ENCODE measurements around the gene DCC. TPM values are rescaled to one million over a fixed set of nuclear protein-coding genes. Genes with fewer than 3 reads are reported as not detected.
A peak's percentile ranks its signal among the peaks of the same experiment; 100 is the strongest.

Gene DCC
- total and polyA plus RNA-seq, 2 experiments from 2014 or later, result 0.53 to 0.73 TPM

- Histone ChIP-seq H3K36me3 (ENCODE audit: insufficient read depth) (no peaks in the 10 kb centered on the region), H3K79me2 (replicated peaks; ENCODE audit: insufficient read depth) (no peaks in the 10 kb centered on the region), H4K20me1 (replicated peaks; ENCODE audit: insufficient read depth) (no peaks in the 10 kb centered on the region), H3K27ac (ENCODE audit: low read depth) (no peak overlapping the region), H2AFZ (no peak overlapping the region), H3K4me1 (ENCODE audit: insufficient read depth) (no peaks in the 10 kb centered on the region), H3K4me3 (no peak overlapping the region), H3K27me3 (ENCODE audit: insufficient read depth) (no peaks in the 10 kb centered on the region), H3K4me2 (no peak overlapping the region), H3K9me2 (ENCODE audit: insufficient read depth) (no peaks in the 10 kb centered on the region), H3F3A (replicated peaks; ENCODE audit: low read depth) (no peaks in the 10 kb centered on the region)
- H3K27me3 Mint-ChIP-seq (ENCODE audit: insufficient read depth, low read depth, poor library complexity), result no peaks in the 10 kb centered on the region
- no peaks in the 10 kb centered on the region for H3K4me1 Mint-ChIP-seq
- DNase-seq (ENCODE audit: low spot score) (peak; percentile 65), ATAC-seq (peak; percentile 77)
- TF ChIP-seq ZNF114 (CRISPR knock-in tag; IDR thresholded peaks at IDR 0.05), result no peak
- TF ChIP-seq CTCF (conservative IDR thresholded peaks at IDR 0.05; ENCODE audit: low read depth in 2 of 2), result peak; percentile 72 to 76
- TF ChIP-seq JUNB (IDR thresholded peaks at IDR 0.05; ENCODE audit: unreplicated experiment), result no peak
- TF ChIP-seq ZNF462 (CRISPR knock-in tag; IDR thresholded peaks at IDR 0.05), result no peak
- no peaks in the 10 kb centered on the region for H3K36me3 Mint-ChIP-seq (ENCODE audit: low read depth)
- no peak overlapping the region for H3K27ac Mint-ChIP-seq
- no peak overlapping the region for H3K4me3 Mint-ChIP-seq
- no peaks in the 10 kb centered on the region for H3K9me3 Mint-ChIP-seq
Observed at GRCh38 chr18:53153281-53153680, 813.3 kb downstream of the DCC start.

GRCh38 chr18:53153800-53154199 is 813.8 kb downstream of the DCC start:
- H3K36me3 Mint-ChIP-seq (ENCODE audit: low read depth), result no peaks in the 10 kb centered on the region
- no peaks in the 10 kb centered on the region for H3K4me1 Mint-ChIP-seq
- H3K27me3 Mint-ChIP-seq (ENCODE audit: insufficient read depth, low read depth, poor library complexity), result no peaks in the 10 kb centered on the region
- ATAC-seq, result no peak
- Histone ChIP-seq H3K27me3 (ENCODE audit: insufficient read depth) (no peaks in the 10 kb centered on the region), H3F3A (replicated peaks; ENCODE audit: low read depth) (no peaks in the 10 kb centered on the region), H3K27ac (ENCODE audit: low read depth) (no peak overlapping the region), H3K4me3 (no peak overlapping the region), H3K4me1 (ENCODE audit: insufficient read depth) (no peaks in the 10 kb centered on the region), H4K20me1 (replicated peaks; ENCODE audit: insufficient read depth) (no peaks in the 10 kb centered on the region), H3K36me3 (ENCODE audit: insufficient read depth) (no peaks in the 10 kb centered on the region), H2AFZ (peak overlapping the region; percentile 43; the same call in 1 of the 2 replicates), H3K79me2 (replicated peaks; ENCODE audit: insufficient read depth) (no peaks in the 10 kb centered on the region), H3K9me2 (ENCODE audit: insufficient read depth) (no peaks in the 10 kb centered on the region), H3K4me2 (no peak overlapping the region)
- no peak overlapping the region for H3K27ac Mint-ChIP-seq
- H3K9me3 Mint-ChIP-seq, result no peaks in the 10 kb centered on the region
- no peak overlapping the region for H3K4me3 Mint-ChIP-seq
- DNase-seq (ENCODE audit: low spot score), result no peak
- TF ChIP-seq EZH2phosphoT487 (IDR thresholded peaks at IDR 0.05; ENCODE audit: unreplicated experiment) (no peak), JUNB (IDR thresholded peaks at IDR 0.05; ENCODE audit: unreplicated experiment) (no peak), CREB1 (CRISPR knock-in tag; IDR thresholded peaks at IDR 0.05; ENCODE audit: low read depth) (no peak), POLR2AphosphoS5 (IDR thresholded peaks at IDR 0.05; ENCODE audit: low read depth) (no peak), ZNF331 (CRISPR knock-in tag; IDR thresholded peaks at IDR 0.05; ENCODE audit: low read depth) (no peak), EZH2 (IDR thresholded peaks at IDR 0.05; ENCODE audit: low read depth, unreplicated experiment) (no peak), REST (IDR thresholded peaks at IDR 0.05; ENCODE audit: unreplicated experiment) (no peak)

Data from GM23338 (cell line).